ENCODE data around the gene ATP6V1A. TPM values are rescaled to one million over a fixed set of nuclear protein-coding genes. Genes with fewer than 3 reads are reported as not detected.

ATP6V1A gene
- polyA plus RNA-seq, 1 of the 3 experiments (the other 2 are of a cell fraction): 12.1 TPM

GRCh38 chr3:113783463-113783862 is 36.6 kb downstream of the ATP6V1A start:
- no peaks in the 10 kb centered on the region for H3K79me2 ChIP-seq (ENCODE audit: insufficient read depth)
- TF ChIP-seq JUND (IDR thresholded peaks at IDR 0.05) (peak; percentile 27; the same call in 1 of the 2 replicates), TEAD4 (IDR thresholded peaks at IDR 0.05; ENCODE audit: borderline replicate concordance, insufficient read depth) (peak; percentile 52; the same call in 1 of the 2 replicates), MEF2A (IDR thresholded peaks at IDR 0.05; ENCODE audit: borderline replicate concordance, low read depth) (peak; percentile 68; the same call in 1 of the 2 replicates), NFIC (IDR thresholded peaks at IDR 0.05; ENCODE audit: borderline replicate concordance) (no peak), FOSL2 (IDR thresholded peaks at IDR 0.05; ENCODE audit: borderline replicate concordance, low read depth) (no peak), USF1 (IDR thresholded peaks at IDR 0.05; ENCODE audit: borderline replicate concordance, low read depth) (peak; percentile 47; the same call in 1 of the 2 replicates), TCF12 (IDR thresholded peaks at IDR 0.05) (peak; percentile 55), FOXJ3 (CRISPR knock-in tag; IDR thresholded peaks at IDR 0.05) (no peak)
- no peak overlapping the region for H3K4me3 ChIP-seq (ENCODE audit: low read depth in 2 of 2, low read length in 1 of 2)
- ChIA-PET POLR2A (no interaction called here), CTCF (no interaction called here)
- no peak for DNase-seq
- H3K27me3 ChIP-seq (ENCODE audit: insufficient read depth): no peaks in the 10 kb centered on the region
- peak overlapping the region; percentile 36; the same call in 1 of the 2 replicates for H3K9ac ChIP-seq
- peak overlapping the region; percentile 73 to 86; a peak in 3 of 4 replicates for H3K27ac ChIP-seq (ENCODE audit: low read depth in 2 of 2, low read length in 1 of 2)
- H3K4me1 ChIP-seq (ENCODE audit: control insufficient read depth in 1 of 2, insufficient read depth in 2 of 2, low read depth in 1 of 2, low read length in 1 of 2): peaks cover 0 to 5% of the 10 kb centered on the region in 2 experiments; a peak in 2 of 4 replicates
- H3F3A ChIP-seq (replicated peaks; ENCODE audit: insufficient read depth): peaks cover 11% of the 10 kb centered on the region
- 0 out of 2 replicates have a peak overlapping the region, but pooled peaks have one; percentile 58 for H2AFZ ChIP-seq (ENCODE audit: low read depth)
- peak overlapping the region; percentile 0; the same call in 1 of the 2 replicates for H3K4me2 ChIP-seq
- H4K20me1 ChIP-seq (ENCODE audit: insufficient read depth): no peaks in the 10 kb centered on the region
- no peaks in the 10 kb centered on the region for H3K9me2 ChIP-seq
- H3K9me3 ChIP-seq: no peaks in the 10 kb centered on the region
- peaks cover 11% of the 10 kb centered on the region in 2 experiments for H3K36me3 ChIP-seq (replicated peaks in 1 of 2; ENCODE audit: control insufficient read depth in 1 of 2, insufficient read depth in 2 of 2, low read length in 1 of 2)

GRCh38 chr3:113783980-113784379 is 37.1 kb downstream of the ATP6V1A start:
- no peaks in the 10 kb centered on the region for H4K20me1 ChIP-seq (ENCODE audit: insufficient read depth)
- no peaks in the 10 kb centered on the region for H3K79me2 ChIP-seq (ENCODE audit: insufficient read depth)
- H3K9me3 ChIP-seq: no peaks in the 10 kb centered on the region
- ChIA-PET POLR2A (no interaction called here), CTCF (no interaction called here)
- H3K4me1 ChIP-seq (ENCODE audit: control insufficient read depth in 1 of 2, insufficient read depth in 2 of 2, low read depth in 1 of 2, low read length in 1 of 2): peaks cover 0 to 10% of the 10 kb centered on the region in 2 experiments; a peak in 2 of 4 replicates
- peaks cover 11% of the 10 kb centered on the region for H3F3A ChIP-seq (replicated peaks; ENCODE audit: insufficient read depth)
- no peak overlapping the region for H3K4me3 ChIP-seq (ENCODE audit: low read depth in 2 of 2, low read length in 1 of 2)
- peak overlapping the region; percentile 67 for H2AFZ ChIP-seq (ENCODE audit: low read depth)
- TF ChIP-seq RFX5 (IDR thresholded peaks at IDR 0.05; ENCODE audit: low read length): no peak
- TF ChIP-seq POLR2AphosphoS5 (IDR thresholded peaks at IDR 0.05; ENCODE audit: low read depth, low read length): no peak
- TF ChIP-seq RCOR1 (IDR thresholded peaks at IDR 0.05; ENCODE audit: low read length): no peak
- TF ChIP-seq RXRA (IDR thresholded peaks at IDR 0.05; ENCODE audit: borderline replicate concordance, low read depth): no peak
- TF ChIP-seq MXI1 (IDR thresholded peaks at IDR 0.05; ENCODE audit: low read depth, low read length): no peak
- TF ChIP-seq EZH2phosphoT487 (IDR thresholded peaks at IDR 0.05; ENCODE audit: borderline replicate concordance, low read depth): no peak
- TF ChIP-seq FOSL2 (IDR thresholded peaks at IDR 0.05; ENCODE audit: borderline replicate concordance, low read depth): no peak
- no peak for TF ChIP-seq TAF1 (IDR thresholded peaks at IDR 0.05; ENCODE audit: borderline replicate concordance, low read depth, low read length)
- TF ChIP-seq TEAD4 (IDR thresholded peaks at IDR 0.05; ENCODE audit: borderline replicate concordance, insufficient read depth): no peak
- no peaks in the 10 kb centered on the region for H3K27me3 ChIP-seq (ENCODE audit: insufficient read depth)
- 82% methylated on average over 4 of the region's 4 CpGs for WGBS (ENCODE audit: low lambda C conversion rate)
- no peak for DNase-seq
- H3K9ac ChIP-seq: peak overlapping the region; percentile 36; the same call in 1 of the 2 replicates
- H3K4me2 ChIP-seq: no peak overlapping the region
- peak overlapping the region; percentile 34 to 86; a peak in 3 of 4 replicates for H3K27ac ChIP-seq (ENCODE audit: low read depth in 2 of 2, low read length in 1 of 2)
- H3K9me2 ChIP-seq: no peaks in the 10 kb centered on the region
- peaks cover 11 to 13% of the 10 kb centered on the region in 2 experiments for H3K36me3 ChIP-seq (replicated peaks in 1 of 2; ENCODE audit: control insufficient read depth in 1 of 2, insufficient read depth in 2 of 2, low read length in 1 of 2)
